ENCODE data around the gene PSPH. TPM values are rescaled to one million over a fixed set of nuclear protein-coding genes. Genes with fewer than 3 reads are reported as not detected.
A peak's percentile ranks its signal among the peaks of the same experiment; 100 is the strongest.

The PSPH gene
- total RNA-seq, 1 experiment from 2014 or later, result 126 TPM

GRCh38 chr7:56007167-56007652 is 44.0 kb downstream of the PSPH start:
- no peak for DNase-seq (ENCODE audit: low spot score)

- DNase-seq (ENCODE audit: low spot score), result no peak
Measured at GRCh38 chr7:56003749-56004148, 47.5 kb downstream of the PSPH start.

DNA sequence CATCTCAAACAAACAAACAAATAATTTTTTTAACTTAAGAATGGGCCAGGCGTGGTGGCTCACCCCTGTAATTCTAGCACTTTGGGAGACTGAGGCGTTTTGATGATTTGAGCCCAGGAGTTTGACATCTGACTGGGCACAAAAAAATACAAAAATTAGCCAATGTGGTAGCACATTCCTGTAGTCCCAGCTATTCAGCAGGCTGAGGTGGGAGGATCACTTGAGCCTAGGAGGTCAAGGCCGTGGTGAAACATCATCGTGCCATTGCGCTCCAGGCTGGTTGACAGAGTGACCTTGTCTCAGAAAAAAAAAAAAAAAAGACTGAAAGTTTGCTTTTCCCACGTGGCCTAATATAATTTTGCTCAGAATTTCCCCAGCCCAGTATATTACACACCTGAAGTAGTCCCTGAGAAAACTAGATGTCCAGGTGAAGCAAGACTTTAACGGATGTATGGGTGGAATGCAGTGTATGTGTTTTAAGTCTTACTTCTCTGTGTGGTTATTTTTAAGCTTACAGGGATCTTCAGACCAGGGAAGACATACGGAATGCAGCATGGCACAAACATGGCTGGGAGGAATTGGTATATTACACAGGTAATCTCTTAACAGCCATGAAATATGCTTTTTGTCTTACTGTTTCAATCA is 54.3 kb downstream of the PSPH start:
- DNase-seq (ENCODE audit: low spot score), result no peak

- DNase-seq (ENCODE audit: low spot score), result no peak
Measured at GRCh38 chr7:55992346-55992745, 58.9 kb downstream of the PSPH start.

GRCh38 chr7:55983537-55983936 is 67.7 kb downstream of the PSPH start:
- DNase-seq (ENCODE audit: low spot score), result no peak

- no peak for DNase-seq (ENCODE audit: low spot score)
Measured at GRCh38 chr7:55980266-55980665, 71.0 kb downstream of the PSPH start.

DNA sequence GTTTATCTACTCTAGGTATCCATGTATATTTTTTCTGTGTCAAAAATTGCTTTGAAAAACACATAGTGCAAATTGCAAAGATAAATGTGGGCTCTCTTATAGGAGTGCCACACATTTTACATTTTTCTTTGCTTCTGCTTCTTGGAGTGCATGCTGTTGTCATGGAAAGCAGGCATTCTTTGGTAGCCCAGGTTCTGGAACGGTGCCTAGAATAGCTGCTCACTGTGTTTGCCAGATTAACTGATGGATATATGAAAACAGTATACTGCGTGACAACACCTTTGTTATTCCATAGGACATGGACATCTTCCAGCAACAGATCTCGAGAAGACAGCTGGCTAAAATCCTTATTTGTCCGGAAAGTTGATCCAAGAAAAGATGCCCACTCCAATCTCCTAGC is 73.4 kb downstream of the PSPH start:
- DNase-seq (ENCODE audit: low spot score), result no peak

- DNase-seq (ENCODE audit: low spot score), result no peak
Measured at GRCh38 chr7:55975988-55976633, 75.1 kb downstream of the PSPH start.

- no peak for DNase-seq (ENCODE audit: low spot score)
Measured at GRCh38 chr7:55973747-55974250, 77.4 kb downstream of the PSPH start.

- DNase-seq (ENCODE audit: low spot score), result no peak
Measured at GRCh38 chr7:55970978-55971377, 80.3 kb downstream of the PSPH start.

GRCh38 chr7:55970561-55970960 is 80.7 kb downstream of the PSPH start:
- DNase-seq (ENCODE audit: low spot score), result no peak

GRCh38 chr7:55969391-55969790 is 81.9 kb downstream of the PSPH start:
- no peak for DNase-seq (ENCODE audit: low spot score)

GRCh38 chr7:55966851-55967250 is 84.4 kb downstream of the PSPH start:
- DNase-seq (ENCODE audit: low spot score), result no peak

GRCh38 chr7:55965805-55966421 is 85.3 kb downstream of the PSPH start:
- no peak for DNase-seq (ENCODE audit: low spot score)

DNA sequence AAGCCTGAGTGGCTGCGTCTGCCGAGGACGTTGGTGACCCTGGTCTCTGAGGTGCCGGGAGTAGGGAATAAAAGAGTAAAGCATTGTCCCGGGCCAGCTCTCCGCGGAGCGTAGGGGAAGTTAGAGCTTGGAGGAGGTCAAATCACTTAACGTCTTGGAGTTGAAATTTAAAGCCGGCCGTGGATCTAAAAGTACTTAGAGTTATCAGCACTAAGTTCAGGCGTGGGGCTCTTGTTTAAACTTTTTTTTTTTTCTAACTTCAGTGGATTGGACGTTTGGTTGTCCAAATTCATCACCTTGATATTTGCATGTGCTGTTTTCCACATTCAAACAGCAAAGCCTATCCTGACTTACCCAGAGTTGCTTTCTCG is 86.2 kb downstream of the PSPH start:
- DNase-seq (ENCODE audit: low spot score), result no peak

DNA sequence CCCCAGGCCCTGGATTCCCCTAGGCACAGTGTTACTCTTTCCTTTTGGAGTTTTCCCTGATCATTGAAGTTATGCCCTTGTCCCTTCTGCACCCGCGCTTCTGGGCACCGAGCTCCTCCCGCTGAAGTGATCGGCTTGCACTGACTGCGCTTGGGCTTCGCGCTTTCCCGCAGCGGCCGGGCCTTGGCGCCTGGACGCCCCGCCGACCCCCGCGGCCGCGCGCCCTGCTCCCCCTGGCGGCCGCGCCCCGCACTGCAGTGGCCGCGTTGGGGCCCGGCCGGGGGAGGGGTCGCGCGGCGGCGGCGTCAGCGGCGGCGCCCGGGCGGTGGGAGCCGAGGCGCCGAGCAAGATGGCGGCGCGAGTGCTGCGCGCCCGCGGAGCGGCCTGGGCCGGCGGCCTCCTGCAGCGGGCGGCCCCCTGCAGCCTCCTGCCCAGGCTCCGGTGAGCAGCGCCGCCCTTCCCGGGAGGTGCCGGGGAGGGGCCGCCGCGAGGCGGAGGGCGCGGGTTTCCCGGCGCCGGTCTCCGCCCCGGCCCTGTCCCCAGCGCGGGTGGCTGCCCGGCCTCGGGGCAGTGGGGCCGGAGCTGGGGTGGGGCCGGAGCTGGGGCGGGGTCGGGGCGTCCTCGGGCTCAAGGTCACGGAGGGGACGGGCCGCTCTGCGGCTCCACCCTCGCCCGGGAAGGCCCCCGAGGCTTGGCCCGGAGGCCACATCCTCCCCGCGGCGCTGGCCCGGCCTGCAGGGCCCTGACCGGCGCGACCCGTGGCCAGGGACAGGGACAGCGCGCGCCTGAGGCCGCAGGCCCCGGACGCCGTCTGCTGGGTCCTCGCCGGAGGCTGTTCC is 86.8 kb downstream of the PSPH start, which contains the start of gene NIPSNAP2:
Gene NIPSNAP2, plus strand, starts transcription at position 325 of the 839 bp plus-strand sequence. Its CDS starts 25 bp downstream, at position 350.
- peak; percentile 68 for DNase-seq (ENCODE audit: low spot score)

DNA sequence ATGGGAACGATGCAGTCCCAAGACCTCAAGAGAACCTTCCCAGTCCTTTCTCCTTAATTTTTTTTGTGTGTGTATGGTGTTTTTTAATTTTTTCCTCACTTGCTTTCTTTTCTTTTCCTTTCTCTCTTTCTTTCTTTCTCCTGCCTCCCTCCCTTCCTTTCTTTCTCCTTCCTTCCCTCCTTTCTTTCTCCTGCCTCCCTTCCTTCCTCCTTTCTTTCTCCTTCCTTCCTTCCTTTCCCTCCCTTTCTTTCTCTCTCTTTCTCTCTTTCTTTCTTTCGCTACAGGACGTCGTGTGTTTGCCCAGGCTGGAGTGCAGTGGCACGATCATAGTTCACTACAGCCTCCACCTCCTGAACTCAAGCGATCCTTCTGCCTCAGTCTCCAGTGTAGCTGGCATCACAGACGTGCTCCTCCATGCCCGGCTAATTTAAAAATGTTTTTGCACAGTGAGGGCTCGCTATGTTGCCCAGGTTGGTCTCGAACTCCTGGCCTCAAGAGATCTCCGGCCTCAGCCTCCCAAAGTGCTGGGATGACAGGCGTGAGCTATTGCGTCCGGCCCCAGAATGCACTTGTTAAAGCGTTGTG is 87.6 kb downstream of the PSPH start:
- no peak for DNase-seq (ENCODE audit: low spot score)

GRCh38 chr7:55962014-55962413 is 89.2 kb downstream of the PSPH start:
- no peak for DNase-seq (ENCODE audit: low spot score)
